Measurements from ENCODE around the gene LZTS2.

The LZTS2 gene

DNA sequence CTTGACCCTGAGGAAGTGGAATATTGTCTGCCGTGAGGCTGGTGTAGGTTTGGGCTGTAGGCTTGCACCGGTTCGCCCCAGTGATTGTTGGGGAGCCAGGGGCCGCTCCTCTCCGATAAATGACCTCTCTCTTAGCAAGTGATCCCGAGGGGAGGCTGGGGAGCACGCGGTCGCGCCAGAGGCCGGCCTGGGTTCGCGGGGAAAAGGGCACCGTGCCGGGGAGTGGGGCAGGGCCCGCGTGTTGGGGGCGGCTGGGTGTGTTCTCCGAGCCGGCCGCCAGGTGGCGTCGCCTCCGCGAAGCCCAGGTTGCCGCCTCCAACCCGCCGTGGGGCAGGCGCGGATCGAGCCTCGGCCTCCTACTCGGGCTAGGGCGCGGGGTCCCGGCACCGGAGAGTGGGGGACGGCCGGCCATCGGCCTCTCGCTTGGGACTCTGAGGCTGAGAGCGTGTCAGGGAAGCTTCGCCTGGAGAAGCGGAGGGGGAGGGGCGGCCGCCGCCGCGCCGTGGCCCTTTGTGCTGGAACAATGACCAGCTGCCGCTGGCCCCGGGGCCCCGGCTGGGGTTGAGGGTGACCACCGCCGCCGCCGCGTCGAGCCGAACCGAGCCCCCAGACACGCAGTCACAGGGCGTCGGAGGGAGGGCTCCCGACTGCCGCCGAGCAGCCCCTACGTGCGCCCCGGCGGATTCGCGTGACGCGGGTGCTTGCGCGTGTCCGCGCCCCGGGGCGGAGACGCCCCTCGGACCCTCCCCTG is 442 bp upstream of the LZTS2 start:
- DNase-seq (ENCODE audit: low read depth in 3 of 3), result peak; percentile 58 to 76 (median 64)

DNA sequence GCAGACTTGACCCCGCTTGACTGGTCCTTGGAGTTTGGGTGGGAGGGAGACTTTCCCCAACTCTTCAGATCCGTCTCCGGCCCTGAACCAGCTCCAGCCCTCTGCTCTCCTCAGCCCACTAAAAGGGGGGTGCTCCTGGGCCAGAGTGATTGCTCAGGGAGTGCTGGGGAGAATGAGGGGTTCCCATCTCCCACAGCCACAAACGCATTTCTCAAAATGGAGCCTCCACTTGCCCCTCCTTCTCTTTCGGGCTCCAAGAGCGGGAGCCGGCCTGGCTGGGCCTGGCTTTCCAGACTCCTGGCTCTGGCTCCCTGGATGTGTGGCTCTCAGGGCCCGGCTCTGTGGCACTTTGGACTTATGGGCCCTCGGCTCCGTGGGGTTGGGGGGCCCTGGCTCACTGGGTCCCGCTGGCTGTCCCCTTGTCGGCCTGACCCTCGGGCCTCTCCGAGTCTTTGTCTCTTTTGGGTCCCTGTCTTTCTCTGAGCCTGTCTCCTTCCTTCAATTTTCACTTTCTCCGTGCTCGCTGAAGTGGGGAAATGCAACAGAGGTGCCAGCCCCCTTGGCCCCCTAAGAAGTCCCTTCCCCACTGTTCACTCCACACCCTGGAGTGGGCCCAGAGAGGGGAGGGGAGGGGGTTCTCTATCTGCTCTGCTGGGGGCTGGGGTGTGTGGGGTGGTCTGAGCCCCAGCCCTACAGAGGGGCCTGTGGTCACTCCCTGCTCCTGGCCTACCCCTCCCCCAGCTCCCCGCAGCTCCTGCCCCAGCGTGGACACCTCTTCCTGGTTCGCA is 713 bp downstream of the LZTS2 start:
- DNase-seq (ENCODE audit: low read depth in 3 of 3), result no peak

DNA sequence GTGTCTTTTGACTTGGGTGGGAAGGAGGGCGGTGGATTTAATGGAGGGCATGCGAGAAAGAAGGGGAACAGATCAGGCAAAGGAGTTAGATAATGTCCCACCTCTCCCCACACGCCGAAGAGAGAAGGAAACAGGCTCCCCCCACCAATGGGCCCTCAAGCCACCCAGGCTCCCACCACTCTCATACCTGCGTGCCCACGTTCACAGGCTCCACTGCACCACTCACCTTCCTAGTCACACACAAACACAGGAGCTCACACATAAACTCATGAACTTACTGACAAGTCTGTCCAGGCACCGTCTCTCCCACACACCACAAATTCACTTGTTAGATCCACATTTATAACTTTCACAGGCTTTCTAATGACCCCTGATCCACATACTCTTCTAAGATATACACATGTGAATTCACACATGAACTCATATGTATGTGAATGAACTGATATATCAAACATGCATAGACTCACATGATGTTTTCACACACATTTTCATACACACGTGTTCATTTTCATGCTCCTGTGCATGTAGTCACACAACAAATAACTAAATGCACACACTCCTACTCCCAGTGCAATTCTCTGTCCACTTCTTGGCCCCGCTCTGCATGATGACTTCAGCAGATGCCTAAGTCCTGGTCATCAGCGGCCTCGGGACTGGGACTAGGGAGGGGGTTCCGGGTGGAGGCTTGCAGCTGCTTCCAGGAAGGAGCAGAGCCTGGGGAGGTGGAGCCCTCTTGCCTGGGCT is 1.5 kb downstream of the LZTS2 start:
- no peak for DNase-seq (ENCODE audit: low read depth in 3 of 3)

DNA sequence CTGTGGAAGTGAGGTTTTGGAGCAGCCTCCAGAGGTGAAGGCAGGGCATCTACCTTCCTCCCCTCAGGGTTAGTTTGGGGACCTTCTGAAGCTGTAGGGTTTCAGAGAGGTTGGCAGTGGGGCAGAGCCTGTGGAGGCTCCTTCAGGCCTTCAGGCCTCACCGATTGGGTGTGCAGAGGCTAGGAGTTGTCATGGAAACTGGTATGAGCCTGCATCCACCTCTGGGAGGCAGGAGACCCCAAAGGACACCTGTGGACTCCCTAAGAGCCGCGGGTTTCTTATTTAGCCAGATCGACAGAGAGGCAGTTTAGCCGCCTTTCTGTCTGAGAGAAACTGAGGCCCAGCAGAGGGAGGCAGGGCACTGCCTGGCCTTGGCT is 2.0 kb downstream of the LZTS2 start:
- no peak for DNase-seq (ENCODE audit: low read depth in 3 of 3)

DNA sequence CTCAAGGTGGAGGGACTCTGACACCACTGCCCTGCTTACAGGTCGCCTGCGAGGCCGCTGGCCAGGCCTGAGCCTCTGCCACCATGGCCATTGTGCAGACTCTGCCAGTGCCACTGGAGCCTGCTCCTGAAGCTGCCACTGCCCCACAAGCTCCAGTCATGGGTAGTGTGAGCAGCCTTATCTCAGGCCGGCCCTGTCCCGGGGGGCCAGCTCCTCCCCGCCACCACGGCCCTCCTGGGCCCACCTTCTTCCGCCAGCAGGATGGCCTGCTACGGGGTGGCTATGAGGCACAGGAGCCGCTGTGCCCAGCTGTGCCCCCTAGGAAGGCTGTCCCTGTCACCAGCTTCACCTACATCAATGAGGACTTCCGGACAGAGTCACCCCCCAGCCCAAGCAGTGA is 2.8 kb downstream of the LZTS2 start:
- DNase-seq (ENCODE audit: low read depth in 3 of 3), result no peak

DNA sequence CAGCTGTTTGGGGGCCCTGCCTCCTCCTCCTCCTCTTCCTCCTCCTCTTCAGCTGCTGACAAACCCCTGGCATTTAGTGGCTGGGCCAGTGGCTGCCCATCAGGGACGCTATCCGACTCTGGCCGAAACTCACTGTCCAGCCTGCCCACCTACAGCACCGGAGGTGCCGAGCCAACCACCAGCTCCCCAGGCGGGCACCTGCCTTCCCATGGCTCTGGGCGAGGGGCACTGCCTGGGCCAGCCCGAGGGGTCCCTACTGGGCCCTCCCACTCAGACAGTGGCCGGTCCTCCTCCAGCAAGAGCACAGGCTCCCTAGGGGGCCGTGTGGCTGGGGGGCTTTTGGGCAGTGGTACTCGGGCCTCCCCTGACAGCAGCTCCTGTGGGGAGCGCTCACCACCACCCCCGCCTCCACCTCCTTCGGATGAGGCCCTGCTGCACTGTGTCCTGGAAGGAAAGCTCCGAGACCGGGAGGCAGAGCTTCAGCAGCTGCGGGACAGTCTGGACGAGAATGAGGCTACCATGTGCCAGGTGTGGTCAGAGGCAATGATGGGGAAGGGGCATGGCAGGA is 4.1 kb downstream of the LZTS2 start:
- no peak for DNase-seq (ENCODE audit: low read depth in 3 of 3)

DNA sequence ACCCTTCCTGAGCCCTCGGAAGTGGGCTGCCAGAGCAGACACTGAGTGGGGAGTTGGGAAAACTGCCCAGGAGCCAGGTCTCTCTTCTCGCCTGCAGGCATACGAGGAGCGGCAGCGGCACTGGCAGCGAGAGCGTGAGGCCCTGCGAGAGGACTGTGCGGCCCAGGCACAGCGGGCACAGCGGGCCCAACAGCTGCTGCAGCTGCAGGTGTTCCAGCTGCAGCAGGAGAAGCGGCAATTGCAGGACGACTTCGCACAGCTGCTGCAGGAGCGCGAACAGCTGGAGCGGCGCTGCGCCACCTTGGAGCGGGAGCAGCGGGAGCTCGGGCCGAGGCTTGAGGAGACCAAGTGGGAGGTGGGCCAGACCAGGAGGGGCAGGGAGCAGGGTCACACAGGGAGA is 5.8 kb downstream of the LZTS2 start:
- no peak for DNase-seq (ENCODE audit: low read depth in 3 of 3)

DNA sequence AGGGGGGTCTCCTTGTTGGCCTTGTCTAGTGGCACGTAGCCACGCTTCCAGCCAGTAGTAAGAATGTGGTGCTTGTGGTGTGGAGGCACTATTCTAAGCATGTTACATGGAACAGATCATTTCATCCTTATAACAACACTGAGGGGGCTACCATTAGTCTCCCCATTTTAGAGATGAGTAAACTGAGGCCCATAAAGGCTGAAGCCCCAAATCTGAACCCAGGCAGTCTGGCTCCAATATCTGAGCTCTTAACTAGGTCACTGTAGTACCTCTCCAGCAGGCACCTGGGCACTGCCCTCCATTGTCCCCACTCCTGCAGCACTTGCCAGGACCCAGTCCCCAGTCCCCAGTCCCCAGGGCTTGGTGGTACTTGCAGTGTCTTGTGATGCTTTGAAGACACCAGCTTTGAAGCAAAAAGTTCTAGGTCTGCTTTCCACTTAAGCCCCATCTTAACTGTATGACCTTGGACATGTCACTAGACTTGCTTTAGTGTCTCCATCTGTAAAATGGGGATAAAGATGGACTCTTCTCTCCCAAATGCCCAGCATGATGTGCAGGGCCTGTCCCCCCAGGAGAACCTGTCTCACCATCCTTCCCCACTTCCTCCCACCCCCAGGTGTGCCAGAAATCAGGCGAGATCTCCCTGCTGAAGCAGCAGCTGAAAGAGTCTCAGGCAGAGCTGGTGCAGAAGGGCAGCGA is 6.4 kb downstream of the LZTS2 start:
- no peak for DNase-seq (ENCODE audit: low read depth in 3 of 3)

DNA sequence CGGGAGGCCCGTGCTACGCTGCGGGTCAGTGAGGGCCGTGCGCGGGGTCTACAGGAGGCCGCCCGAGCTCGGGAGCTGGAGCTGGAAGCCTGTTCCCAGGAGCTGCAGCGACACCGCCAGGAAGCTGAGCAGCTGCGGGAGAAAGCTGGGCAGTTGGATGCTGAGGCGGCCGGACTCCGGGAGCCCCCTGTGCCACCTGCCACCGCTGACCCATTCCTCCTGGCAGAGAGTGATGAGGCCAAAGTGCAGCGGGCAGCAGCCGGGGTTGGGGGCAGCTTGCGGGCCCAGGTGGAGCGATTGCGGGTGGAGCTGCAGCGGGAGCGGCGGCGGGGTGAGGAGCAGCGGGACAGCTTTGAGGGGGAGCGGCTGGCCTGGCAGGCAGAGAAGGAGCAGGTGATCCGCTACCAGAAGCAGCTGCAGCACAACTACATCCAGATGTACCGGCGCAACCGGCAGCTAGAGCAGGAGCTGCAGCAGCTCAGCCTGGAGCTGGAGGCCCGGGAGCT is 7.0 kb downstream of the LZTS2 start:
- no peak for DNase-seq (ENCODE audit: low read depth in 3 of 3)

DNA sequence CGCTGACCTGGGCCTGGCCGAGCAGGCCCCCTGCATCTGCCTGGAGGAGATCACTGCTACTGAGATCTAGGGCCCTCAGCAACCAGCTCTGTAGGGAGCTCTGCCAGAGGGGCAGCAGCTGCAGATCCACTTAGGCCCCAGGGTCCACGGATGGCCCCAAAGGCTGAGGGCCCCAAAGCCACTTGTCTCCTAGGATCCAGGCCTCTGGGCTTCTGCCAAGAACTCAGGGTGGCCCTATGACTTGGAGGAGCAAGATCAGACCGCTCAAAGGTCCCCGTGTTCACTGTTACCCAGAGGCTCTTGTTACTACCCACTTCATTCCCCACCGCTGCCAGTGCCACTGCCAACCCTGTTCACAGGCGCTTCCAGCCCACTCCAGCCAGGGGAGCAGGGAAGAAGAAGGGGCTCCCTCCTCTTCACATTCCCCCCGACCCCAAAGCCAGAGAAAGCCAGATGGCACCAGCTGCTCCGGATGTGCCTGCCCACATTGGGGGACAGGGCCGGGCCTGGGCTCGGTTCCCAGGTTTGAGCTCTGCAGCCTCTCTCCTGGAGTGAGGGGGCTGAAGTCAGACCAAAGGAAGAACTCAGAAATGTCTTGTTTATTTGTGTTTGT is 7.6 kb downstream of the LZTS2 start:
- no peak for DNase-seq (ENCODE audit: low read depth in 3 of 3)

DNA sequence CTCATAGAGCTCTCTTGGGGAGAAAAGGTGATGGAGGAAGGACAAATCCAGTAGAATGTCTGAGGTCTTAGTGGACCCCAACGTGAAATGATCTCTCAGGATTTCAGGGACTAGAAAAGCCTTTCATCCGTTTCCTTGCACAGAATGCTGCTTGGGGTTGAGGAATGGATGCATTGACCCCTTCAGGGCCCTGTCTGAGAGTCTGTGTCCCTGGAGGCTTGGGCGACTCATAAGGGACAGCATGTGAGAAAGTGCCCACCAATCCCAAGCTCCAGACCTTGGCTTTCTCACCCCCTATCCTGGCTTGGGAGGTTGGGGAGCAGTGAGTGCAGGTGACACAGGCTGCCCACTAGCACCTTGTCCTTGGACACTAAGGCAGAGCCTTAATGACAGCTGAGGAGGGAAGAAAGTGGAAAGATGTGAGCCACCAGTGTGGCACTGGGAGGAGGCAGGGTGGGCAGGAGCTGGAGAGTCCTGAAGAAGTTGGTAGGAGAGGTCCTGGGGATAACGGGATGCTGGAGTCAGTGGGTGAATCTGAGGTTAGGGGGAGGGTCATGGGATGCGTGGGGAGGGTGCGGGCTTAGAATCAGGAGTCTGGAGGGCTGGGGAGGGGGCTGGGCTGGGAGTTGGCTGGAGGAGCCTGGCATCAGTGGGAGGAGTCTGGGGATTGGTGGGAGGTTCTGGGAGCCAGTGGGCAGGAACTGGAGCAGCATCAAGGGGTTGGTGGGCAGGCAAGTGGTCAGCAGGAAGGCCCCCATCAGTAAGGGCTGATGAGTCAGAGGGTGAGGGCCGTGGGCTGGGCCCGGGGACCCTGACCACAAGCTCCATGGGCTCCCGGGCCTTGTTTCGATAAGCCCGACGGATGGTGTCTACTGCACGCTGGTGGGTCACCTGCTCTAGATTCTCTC is 8.6 kb downstream of the LZTS2 start:
- no peak for DNase-seq (ENCODE audit: low read depth in 3 of 3)

DNA sequence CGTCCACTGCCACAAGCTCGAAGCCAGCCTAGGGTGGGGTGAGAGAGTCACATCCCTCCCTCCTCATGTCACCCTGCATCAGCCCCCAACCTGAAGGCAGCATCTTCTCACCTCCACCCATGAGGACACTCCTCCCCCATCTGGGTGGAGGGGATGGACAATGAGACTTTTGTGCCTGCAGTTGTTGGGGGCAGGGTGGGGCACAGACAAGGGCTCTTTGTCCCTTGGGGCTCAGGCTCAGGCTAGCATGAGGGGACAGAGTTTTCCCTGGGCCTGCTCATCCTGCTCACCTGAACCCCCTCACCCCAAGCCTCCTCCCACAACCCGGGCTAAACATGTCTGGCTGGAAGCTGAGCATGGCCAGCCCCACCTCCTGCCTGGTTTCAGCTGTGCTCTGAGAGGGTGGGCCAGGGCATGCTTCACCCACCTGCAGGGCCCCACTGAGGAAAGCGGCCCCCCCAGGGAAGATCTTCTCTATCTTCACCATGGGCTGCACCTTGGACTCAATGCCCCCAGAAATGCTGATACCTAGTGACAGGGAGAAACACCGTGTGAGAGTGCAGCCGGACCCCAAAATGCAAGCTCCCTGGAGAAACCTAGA is 9.3 kb downstream of the LZTS2 start:
- no peak for DNase-seq (ENCODE audit: low read depth in 3 of 3)

DNA sequence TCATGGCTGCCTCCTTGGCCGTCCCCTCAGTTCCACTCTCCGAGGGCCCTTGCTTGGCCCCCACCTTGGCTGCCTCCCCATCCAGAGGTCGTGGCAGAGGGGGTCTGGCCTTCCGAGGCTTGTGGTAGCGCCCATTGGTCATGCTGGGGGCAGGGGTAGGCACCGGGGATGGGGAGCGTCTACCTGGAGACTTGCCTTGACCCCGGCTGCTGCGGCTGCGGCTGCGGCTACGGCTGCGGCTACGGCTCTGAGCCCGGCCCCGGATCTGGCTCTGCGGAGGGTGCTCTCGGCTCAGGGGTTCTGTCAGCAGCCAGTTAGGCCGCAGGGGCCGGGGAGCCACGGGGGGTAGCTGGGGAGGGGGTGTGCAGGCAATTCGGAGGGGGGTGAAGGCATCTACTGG is 10.7 kb downstream of the LZTS2 start:
- no peak for DNase-seq (ENCODE audit: low read depth in 3 of 3)

DNA sequence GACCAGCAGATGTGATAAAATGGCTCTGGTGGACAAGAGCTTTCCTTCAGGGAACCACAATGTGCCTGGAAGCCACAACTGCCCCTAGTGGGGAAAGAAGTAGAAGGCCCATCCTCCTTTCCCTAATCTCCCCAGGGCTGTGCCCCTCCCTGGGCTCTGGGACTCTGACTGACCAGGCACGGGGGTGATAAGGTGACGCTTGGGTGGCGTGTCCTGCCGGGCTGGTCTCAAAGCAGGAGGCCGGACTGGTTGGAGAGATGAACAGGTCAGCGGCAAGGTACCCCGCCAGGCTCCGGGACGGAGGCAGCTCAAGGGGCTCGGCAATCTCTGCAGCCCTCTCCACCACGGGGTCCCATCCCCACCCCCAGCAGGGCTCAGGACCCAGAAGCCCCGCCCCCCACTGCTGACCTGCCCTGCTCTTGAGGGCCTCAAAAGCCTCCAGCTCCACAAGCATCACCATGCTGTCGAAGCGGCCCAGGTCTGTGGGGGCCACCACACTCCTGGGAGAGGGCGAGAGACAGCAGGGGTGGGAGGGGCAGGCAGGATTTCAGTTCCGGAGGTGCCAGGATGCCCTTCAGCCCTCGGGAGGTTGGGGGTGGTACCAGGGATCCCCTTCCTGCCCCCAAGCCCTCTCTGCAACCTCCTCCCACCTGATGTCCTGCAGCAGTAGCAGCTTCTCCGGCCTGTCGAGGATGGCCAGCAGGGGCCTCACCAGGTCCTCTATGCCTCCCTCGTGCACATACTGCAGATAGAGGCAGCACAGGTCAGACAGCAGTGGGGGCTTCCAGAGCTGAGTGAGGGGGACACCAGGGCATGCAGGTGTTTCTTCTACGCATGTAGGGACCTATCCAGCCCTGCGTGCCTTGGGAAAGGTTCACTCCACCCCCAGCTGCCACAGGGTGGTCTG is 12.2 kb downstream of the LZTS2 start:
- DNase-seq (ENCODE audit: low read depth in 3 of 3), result no peak

DNA sequence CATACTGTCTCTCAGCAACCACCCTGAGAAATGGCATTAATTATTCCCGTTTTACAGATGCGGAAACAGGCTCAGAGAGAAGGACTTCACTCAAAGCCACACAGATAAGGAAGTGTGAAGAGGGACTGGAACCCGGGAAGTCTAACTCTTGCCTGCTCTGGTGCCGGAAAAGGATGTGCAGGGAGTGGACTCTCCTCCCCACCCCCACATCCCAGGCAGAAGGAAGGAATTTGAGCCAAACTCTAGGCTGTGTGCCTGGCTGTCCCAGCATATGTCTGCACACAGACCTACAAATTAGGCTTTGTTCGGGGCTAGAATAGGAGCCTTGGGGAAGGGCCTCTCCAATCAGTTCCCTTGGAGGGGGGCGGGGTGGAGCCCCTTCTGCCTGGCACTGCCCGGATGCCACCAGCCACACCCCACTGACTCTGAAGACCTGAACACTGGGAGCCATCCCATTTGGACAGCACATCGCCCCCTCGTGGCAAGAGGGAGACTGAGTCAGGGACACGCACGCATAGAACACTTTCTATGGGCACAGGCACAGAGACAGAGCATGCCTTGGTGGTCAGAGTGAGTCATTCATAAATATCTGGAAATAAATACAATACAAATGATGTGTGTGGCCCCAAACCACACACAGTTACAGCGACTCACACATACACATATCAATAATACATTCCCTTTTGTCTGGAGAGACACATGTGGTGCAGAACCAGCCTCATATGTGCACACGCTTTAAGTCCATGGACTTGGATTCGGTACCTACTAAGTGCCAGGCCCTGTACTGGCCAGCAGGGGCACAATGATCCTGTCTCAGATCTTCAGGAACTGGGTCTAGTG is 13.1 kb downstream of the LZTS2 start:
- peak; percentile 54 to 79 (median 71) for DNase-seq (ENCODE audit: low read depth in 3 of 3)

DNA sequence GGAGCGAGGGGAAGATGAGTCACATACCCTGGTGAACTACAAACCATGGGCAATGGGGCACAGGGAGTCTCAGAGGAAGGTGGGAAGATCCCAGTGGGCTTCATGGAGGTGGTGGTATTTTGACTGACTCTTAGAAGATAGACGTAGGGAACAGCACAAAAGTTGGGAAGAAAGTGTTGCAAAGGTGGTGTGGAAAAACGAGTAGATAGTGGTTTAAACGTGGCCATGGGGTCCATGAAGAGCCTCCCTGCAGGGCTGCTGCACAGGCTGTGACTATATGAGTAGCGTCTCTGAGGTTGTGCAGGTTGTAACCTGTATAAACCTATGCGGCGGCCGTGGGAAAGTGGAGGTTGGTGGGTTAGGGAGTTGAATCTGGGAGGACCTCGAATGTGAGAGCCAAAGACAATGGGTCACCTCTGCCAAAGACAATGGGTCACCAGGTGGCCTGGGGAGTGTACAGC is 13.8 kb downstream of the LZTS2 start:
- DNase-seq (ENCODE audit: low read depth in 3 of 3), result no peak

DNA sequence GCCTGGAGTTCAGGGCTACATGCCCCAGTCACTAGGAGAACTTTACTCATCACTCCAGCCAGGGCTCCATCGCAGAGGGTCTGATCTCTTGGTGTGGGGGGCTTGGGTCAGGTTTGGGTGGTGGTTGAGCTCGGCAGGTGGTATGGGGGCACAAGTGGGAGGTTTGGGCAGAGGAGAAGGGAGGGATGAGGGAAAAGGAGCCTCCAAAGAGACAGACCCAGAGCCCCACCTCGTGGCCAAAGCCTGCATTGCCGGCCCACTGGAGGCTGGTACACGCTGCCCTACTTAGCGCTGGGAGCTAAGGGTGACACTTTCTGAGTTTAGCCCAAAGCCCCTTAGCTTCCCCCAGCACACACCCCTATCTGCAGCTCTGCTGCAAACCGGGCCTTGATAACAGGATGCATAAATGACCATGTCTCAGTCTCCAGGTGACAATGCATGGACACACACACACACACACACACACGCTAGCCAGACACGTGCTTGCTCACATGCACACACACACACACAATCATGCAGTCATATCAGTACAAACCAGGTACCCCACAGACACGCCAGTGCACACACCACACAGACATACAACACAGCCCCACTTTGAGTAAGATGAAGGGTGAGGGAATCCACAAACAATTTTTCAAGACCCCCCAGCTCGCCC is 14.7 kb downstream of the LZTS2 start:
- peak; percentile 54 to 78 (median 59) for DNase-seq (ENCODE audit: low read depth in 3 of 3)
